HG02588 (cell line): ENCODE measurements around the gene NSUN5.
A peak's percentile ranks its signal among the peaks of the same experiment; 100 is the strongest.
"Not testable (repeated sequence)": the region's sequence is repeated elsewhere in the genome, so short reads cannot be mapped to it uniquely, and the experiment has no call there.

ENCODE experiments used
- ATAC-seq: cut with Tn5 transposase; IDR thresholded peaks from one replicate; pipeline ENCODE4 v1.9.1; 2021; ENCODE audit warnings: mild to moderate bottlenecking, moderate library complexity; ENCODE audit not compliant: unreplicated experiment

The NSUN5 gene

DNA sequence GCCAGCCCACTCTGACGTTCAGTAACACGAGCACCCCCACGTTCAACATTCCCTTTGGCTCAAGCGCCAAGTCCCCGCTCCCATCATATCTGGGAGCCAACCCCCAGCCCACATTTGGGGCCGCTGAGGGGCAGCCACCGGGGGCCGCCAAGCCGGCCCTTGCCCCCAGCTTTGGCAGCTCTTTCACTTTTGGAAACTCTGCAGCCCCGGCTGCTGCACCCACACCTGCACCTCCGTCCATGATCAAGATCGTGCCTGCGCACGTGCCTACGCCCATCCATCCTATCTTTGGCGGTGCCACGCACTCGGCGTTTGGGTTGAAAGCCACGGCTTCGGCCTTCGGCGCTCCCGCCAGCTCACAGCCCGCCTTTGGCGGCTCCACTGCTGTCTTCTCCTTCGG is 10.9 kb downstream of the NSUN5 start:
- ATAC-seq = not testable (repeated sequence)

DNA sequence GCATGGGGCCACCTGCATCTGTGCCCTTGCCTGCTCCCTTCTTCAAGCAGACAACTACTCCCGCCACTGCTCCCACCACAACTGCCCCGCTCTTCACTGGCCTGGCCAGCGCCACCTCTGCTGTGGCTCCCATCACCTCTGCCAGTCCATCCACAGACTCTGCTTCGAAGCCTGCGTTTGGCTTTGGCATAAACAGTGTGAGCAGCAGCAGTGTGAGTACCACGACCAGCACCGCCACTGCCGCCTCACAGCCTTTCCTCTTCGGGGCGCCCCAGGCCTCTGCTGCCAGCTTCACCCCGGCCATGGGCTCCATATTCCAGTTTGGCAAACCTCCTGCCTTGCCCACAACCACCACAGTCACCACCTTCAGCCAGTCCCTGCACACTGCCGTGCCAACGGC is 11.4 kb downstream of the NSUN5 start:
- not testable (repeated sequence) for ATAC-seq

DNA sequence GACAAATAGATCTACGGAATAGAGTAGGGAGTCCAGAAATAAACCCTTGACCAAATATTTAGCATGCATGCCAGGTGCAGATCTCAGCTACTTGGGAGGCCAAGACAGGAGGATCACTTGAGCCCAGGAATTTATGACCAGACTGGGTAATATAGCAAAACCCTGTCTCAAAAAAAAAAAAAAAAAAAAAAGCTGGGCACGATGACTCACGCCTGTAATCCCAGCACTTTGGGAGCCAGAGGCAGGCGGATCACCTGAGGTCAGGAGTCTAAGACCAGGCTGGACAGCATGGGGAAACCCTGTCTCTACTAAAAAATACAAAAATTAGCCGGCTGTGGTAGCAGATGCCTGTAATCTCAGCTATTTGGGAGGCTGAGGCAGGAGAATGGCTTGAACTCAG is 31.4 kb downstream of the NSUN5 start:
- ATAC-seq = not testable (repeated sequence)

- not testable (repeated sequence) for ATAC-seq
Observed at GRCh38 chr7:73267813-73268212, 40.8 kb downstream of the NSUN5 start.

- peak; percentile 79 for ATAC-seq
Observed at GRCh38 chr7:73266719-73267368, 41.8 kb downstream of the NSUN5 start.

DNA sequence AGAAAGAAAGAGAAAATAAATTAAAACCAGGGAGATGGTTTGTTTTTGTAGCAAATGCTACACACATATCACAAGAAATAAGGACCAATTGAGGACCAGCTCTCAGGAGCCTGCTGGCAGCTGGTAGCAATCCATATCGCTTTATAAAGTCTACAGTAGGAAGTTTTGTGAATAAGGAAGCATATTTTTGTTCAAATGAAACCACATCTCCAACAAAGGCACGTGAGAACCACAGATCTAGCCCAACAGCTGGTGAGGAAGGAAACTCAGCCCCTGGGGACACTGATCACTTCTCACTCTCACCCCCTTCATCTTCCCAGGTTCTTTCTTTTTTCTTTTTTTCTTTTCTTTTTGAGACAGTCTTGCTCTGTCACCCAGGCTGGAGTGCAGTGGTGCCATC is 46.2 kb downstream of the NSUN5 start:
- not testable (repeated sequence) for ATAC-seq
